D341Med (cell line): ENCODE measurements around the gene MVK.

ENCODE experiments used
- DNase-seq: peaks from one replicate; pipeline ENCODE4 v3.0.0; 2012; ENCODE audit warnings: low spot score

The MVK gene

GRCh38 chr12:109609342-109609741 lies 35.7 kb downstream of the MVK start:
- no peak for DNase-seq

GRCh38 chr12:109610523-109610922 lies 36.9 kb downstream of the MVK start:
- DNase-seq: no peak

- DNase-seq: no peak
These were observed 37.6 kb downstream of the MVK start for GRCh38 chr12:109611223-109611622.

- no peak for DNase-seq
These were observed 38.4 kb downstream of the MVK start for GRCh38 chr12:109612003-109612402.

- DNase-seq: no peak
These were observed 39.4 kb downstream of the MVK start for GRCh38 chr12:109612975-109613502.

GRCh38 chr12:109613649-109614455 lies 40.3 kb downstream of the MVK start:
- no peak for DNase-seq

- no peak for DNase-seq
These were observed 42.1 kb downstream of the MVK start for GRCh38 chr12:109615556-109616229.

GRCh38 chr12:109617491-109617890 lies 43.9 kb downstream of the MVK start:
- DNase-seq: no peak

- no peak for DNase-seq
These were observed 44.5 kb downstream of the MVK start for GRCh38 chr12:109618082-109618481.

GRCh38 chr12:109619002-109619604 lies 45.5 kb downstream of the MVK start:
- no peak for DNase-seq

GRCh38 chr12:109621211-109621694 lies 47.7 kb downstream of the MVK start:
- no peak for DNase-seq

- DNase-seq: no peak
These were observed 48.3 kb downstream of the MVK start for GRCh38 chr12:109621901-109622364.

GRCh38 chr12:109624467-109624866 lies 50.9 kb downstream of the MVK start:
- no peak for DNase-seq

- DNase-seq: no peak
These were observed 51.6 kb downstream of the MVK start for GRCh38 chr12:109625131-109625559.

- DNase-seq: no peak
These were observed 52.3 kb downstream of the MVK start for GRCh38 chr12:109625749-109626377.

GRCh38 chr12:109626378-109627115 lies 53.0 kb downstream of the MVK start:
- no peak for DNase-seq

GRCh38 chr12:109627633-109628032 lies 54.0 kb downstream of the MVK start:
- no peak for DNase-seq

GRCh38 chr12:109630107-109630506 lies 56.5 kb downstream of the MVK start:
- no peak for DNase-seq

- no peak for DNase-seq
These were observed 57.2 kb downstream of the MVK start for GRCh38 chr12:109630815-109631214.

- DNase-seq: no peak
These were observed 57.7 kb downstream of the MVK start for GRCh38 chr12:109631302-109631701.

GRCh38 chr12:109631751-109632150 lies 58.2 kb downstream of the MVK start:
- no peak for DNase-seq
